GM23338 (cell line): ENCODE results near the gene FAM124B. TPM values are rescaled to one million over a fixed set of nuclear protein-coding genes. Genes with fewer than 3 reads are reported as not detected.

Experiments used
- ATAC-seq: fragments of 200-7000 bp; cut with Tn5 transposase; 3 replicates; pipeline ENCODE4 v1.9.1; 2020
- DNase-seq: peaks from one replicate; pipeline ENCODE4 v3.0.0-alpha.2; 2015; ENCODE audit warnings: low spot score
- H2AFZ ChIP-seq: fragments of 200-600 bp; sonication (generic); 2 replicates; pipeline ENCODE4 v1.8.0; 2016; ENCODE audit warnings: antibody characterized with exemption, mild to moderate bottlenecking, moderate library complexity
- H3F3A ChIP-seq: fragments of 200-600 bp; sonication (generic); replicated peaks from 2 replicates; pipeline ENCODE4 v1.8.0; 2017; ENCODE audit warnings: antibody characterized with exemption, mixed run types, low read depth
- H3K27ac ChIP-seq: fragments of 200-600 bp; sonication (generic); 2 replicates; pipeline ENCODE4 v1.6.1; 2016; ENCODE audit warnings: low read depth
- H3K27me3 ChIP-seq: fragments of 200-600 bp; sonication (generic); 2 replicates; pipeline ENCODE4 v1.8.0; 2016; ENCODE audit warnings: mild to moderate bottlenecking, mixed run types, moderate library complexity; ENCODE audit not compliant: insufficient read depth
- H3K36me3 ChIP-seq: fragments of 200-600 bp; sonication (generic); 2 replicates; pipeline ENCODE4 v1.8.0; 2016; ENCODE audit warnings: mild to moderate bottlenecking; ENCODE audit not compliant: insufficient read depth
- H3K4me1 ChIP-seq: fragments of 200-600 bp; sonication (generic); 2 replicates; pipeline ENCODE4 v1.8.0; 2016; ENCODE audit warnings: mild to moderate bottlenecking, moderate library complexity; ENCODE audit not compliant: insufficient read depth
- H3K4me2 ChIP-seq: fragments of 200-600 bp; sonication (generic); 2 replicates; pipeline ENCODE4 v1.7.1; 2017; ENCODE audit warnings: mixed run types
- H3K4me3 ChIP-seq: fragments of 200-600 bp; sonication (generic); 2 replicates; pipeline ENCODE4 v1.6.1; 2016; ENCODE audit warnings: mixed run types
- H3K79me2 ChIP-seq: fragments of 200-600 bp; sonication (generic); replicated peaks from 2 replicates; pipeline ENCODE4 v1.8.0; 2017; ENCODE audit warnings: mild to moderate bottlenecking; ENCODE audit not compliant: insufficient read depth
- H3K9me2 ChIP-seq: fragments of 200-600 bp; sonication (generic); 2 replicates; pipeline ENCODE4 v1.8.0; 2017; ENCODE audit not compliant: insufficient read depth
- H4K20me1 ChIP-seq: fragments of 200-600 bp; sonication (generic); replicated peaks from 2 replicates; pipeline ENCODE4 v1.8.0; 2017; ENCODE audit warnings: mild to moderate bottlenecking; ENCODE audit not compliant: insufficient read depth
- H3K27ac Mint-ChIP-seq: 2 replicates; pipeline ENCODE4 v1.8.0; 2020; ENCODE audit warnings: inconsistent platforms, mild to moderate bottlenecking, moderate library complexity, mixed read lengths
- H3K27me3 Mint-ChIP-seq: 3 replicates; pipeline ENCODE4 v1.8.0; 2022; ENCODE audit warnings: low read depth, mild to moderate bottlenecking, moderate library complexity, mixed read lengths, inconsistent platforms; ENCODE audit not compliant: insufficient read depth, poor library complexity
- H3K36me3 Mint-ChIP-seq: 3 replicates; pipeline ENCODE4 v1.8.0; 2021; ENCODE audit warnings: low read depth, mild to moderate bottlenecking, inconsistent platforms, moderate library complexity, mixed read lengths
- H3K4me1 Mint-ChIP-seq: 3 replicates; pipeline ENCODE4 v1.8.0; 2020; ENCODE audit warnings: mild to moderate bottlenecking, inconsistent platforms, mixed read lengths
- H3K4me3 Mint-ChIP-seq: 3 replicates; pipeline ENCODE4 v1.8.0; 2021; ENCODE audit warnings: moderate library complexity, mild to moderate bottlenecking, inconsistent platforms, mixed read lengths
- H3K9me3 Mint-ChIP-seq: 3 replicates; pipeline ENCODE4 v1.8.0; 2020; ENCODE audit warnings: moderate library complexity, mild to moderate bottlenecking, inconsistent platforms, mixed read lengths
- EZH2 ChIP-seq: fragments of 200-600 bp; sonication (generic); IDR thresholded peaks from one replicate; pipeline ENCODE4 v1.8.0; 2017; ENCODE audit warnings: antibody characterized with exemption, mild to moderate bottlenecking, low read depth; ENCODE audit not compliant: unreplicated experiment
- EZH2phosphoT487 ChIP-seq: fragments of 200-600 bp; sonication (generic); IDR thresholded peaks from one replicate; pipeline ENCODE4 v1.8.1; 2018; ENCODE audit warnings: antibody characterized with exemption; ENCODE audit not compliant: unreplicated experiment
- NANOG ChIP-seq: IDR thresholded peaks from 2 replicates; pipeline ENCODE4 v1.6.1; 2016; ENCODE audit warnings: antibody characterized with exemption, borderline replicate concordance
- POLR2AphosphoS5 ChIP-seq: IDR thresholded peaks from 2 replicates; pipeline ENCODE4 v1.6.1; 2016; ENCODE audit warnings: antibody characterized with exemption, low read depth
- STAT1 ChIP-seq: IDR thresholded peaks from one replicate; pipeline ENCODE4 v1.6.1; 2016; ENCODE audit warnings: antibody characterized with exemption; ENCODE audit not compliant: unreplicated experiment
- ZNF114 ChIP-seq: fragments of 250-450 bp; sonication (Bioruptor Pico); IDR thresholded peaks from 2 replicates; pipeline ENCODE4 v1.5.0; 2020; ENCODE audit warnings: mild to moderate bottlenecking, moderate library complexity
- polyA plus RNA-seq: library from polyadenylated mRNA; unstranded; fragments of >200 nt; fragmentation: Nextera tagmentation; extraction: Ambion mirVana; gene quantifications from 2 replicates; pipeline ENCODE4 v1.2.1, GENCODE V29; 2016
- total RNA-seq: library from RNA; depleted of rRNA; stranded (reverse); fragments of >200 nt; shearing (Covaris generic); gene quantifications from 2 replicates; pipeline ENCODE4 v1.2.3, GENCODE V29; 2014
- TF ChIP-seq, protein P1 (sequence below): fragments of 250-450 bp; sonication (Bioruptor Pico); IDR thresholded peaks from 2 replicates; pipeline ENCODE4 v1.5.0; 2020; ENCODE audit warnings: mild to moderate bottlenecking, moderate library complexity
- TF ChIP-seq, protein P2 (sequence below): IDR thresholded peaks from one replicate; pipeline ENCODE4 v1.6.1; 2018; ENCODE audit warnings: antibody characterized with exemption; ENCODE audit not compliant: unreplicated experiment
- TF ChIP-seq, protein P3 (sequence below): IDR thresholded peaks from 2 replicates; pipeline ENCODE4 v1.6.1; 2016; ENCODE audit warnings: antibody characterized with exemption

FAM124B gene
- total and polyA plus RNA-seq, 2 experiments from 2014 or later: 3.0 to 6.9 TPM

DNA sequence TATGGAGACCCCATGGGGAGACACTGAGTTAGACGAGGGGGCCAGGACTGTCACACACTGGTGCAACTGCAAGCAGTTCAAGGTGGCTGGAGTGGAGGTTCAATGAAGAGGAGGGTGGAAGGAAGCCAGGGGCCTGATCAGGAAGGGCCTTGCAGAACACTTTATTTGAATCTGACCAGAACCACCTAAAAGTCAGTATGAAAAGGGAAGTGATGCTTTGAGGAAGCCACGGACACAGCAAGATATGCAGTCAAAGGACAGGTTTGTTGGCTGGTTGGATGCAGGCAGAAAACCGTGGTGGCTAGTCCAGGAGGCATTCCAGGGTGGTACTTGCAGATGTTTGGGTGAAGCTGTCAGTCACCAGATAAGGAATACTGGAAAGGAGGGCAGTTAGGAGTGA, 3.5 kb upstream of the FAM124B start (continued):
- TF ChIP-seq, protein P1, sequence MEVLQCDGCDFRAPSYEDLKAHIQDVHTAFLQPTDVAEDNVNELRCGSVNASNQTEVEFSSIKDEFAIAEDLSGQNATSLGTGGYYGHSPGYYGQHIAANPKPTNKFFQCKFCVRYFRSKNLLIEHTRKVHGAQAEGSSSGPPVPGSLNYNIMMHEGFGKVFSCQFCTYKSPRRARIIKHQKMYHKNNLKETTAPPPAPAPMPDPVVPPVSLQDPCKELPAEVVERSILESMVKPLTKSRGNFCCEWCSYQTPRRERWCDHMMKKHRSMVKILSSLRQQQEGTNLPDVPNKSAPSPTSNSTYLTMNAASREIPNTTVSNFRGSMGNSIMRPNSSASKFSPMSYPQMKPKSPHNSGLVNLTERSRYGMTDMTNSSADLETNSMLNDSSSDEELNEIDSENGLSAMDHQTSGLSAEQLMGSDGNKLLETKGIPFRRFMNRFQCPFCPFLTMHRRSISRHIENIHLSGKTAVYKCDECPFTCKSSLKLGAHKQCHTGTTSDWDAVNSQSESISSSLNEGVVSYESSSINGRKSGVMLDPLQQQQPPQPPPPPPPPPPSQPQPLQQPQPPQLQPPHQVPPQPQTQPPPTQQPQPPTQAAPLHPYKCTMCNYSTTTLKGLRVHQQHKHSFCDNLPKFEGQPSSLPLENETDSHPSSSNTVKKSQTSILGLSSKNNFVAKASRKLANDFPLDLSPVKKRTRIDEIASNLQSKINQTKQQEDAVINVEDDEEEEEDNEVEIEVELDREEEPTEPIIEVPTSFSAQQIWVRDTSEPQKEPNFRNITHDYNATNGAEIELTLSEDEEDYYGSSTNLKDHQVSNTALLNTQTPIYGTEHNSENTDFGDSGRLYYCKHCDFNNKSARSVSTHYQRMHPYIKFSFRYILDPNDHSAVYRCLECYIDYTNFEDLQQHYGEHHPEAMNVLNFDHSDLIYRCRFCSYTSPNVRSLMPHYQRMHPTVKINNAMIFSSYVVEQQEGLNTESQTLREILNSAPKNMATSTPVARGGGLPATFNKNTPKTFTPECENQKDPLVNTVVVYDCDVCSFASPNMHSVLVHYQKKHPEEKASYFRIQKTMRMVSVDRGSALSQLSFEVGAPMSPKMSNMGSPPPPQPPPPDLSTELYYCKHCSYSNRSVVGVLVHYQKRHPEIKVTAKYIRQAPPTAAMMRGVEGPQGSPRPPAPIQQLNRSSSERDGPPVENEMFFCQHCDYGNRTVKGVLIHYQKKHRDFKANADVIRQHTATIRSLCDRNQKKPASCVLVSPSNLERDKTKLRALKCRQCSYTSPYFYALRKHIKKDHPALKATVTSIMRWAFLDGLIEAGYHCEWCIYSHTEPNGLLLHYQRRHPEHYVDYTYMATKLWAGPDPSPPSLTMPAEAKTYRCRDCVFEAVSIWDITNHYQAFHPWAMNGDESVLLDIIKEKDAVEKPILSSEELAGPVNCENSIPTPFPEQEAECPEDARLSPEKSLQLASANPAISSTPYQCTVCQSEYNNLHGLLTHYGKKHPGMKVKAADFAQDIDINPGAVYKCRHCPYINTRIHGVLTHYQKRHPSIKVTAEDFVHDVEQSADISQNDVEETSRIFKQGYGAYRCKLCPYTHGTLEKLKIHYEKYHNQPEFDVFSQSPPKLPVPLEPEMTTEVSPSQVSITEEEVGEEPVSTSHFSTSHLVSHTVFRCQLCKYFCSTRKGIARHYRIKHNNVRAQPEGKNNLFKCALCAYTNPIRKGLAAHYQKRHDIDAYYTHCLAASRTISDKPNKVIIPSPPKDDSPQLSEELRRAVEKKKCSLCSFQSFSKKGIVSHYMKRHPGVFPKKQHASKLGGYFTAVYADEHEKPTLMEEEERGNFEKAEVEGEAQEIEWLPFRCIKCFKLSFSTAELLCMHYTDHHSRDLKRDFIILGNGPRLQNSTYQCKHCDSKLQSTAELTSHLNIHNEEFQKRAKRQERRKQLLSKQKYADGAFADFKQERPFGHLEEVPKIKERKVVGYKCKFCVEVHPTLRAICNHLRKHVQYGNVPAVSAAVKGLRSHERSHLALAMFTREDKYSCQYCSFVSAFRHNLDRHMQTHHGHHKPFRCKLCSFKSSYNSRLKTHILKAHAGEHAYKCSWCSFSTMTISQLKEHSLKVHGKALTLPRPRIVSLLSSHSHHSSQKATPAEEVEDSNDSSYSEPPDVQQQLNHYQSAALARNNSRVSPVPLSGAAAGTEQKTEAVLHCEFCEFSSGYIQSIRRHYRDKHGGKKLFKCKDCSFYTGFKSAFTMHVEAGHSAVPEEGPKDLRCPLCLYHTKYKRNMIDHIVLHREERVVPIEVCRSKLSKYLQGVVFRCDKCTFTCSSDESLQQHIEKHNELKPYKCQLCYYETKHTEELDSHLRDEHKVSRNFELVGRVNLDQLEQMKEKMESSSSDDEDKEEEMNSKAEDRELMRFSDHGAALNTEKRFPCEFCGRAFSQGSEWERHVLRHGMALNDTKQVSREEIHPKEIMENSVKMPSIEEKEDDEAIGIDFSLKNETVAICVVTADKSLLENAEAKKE (CRISPR knock-in tag): no peak
- TF ChIP-seq, protein P2, sequence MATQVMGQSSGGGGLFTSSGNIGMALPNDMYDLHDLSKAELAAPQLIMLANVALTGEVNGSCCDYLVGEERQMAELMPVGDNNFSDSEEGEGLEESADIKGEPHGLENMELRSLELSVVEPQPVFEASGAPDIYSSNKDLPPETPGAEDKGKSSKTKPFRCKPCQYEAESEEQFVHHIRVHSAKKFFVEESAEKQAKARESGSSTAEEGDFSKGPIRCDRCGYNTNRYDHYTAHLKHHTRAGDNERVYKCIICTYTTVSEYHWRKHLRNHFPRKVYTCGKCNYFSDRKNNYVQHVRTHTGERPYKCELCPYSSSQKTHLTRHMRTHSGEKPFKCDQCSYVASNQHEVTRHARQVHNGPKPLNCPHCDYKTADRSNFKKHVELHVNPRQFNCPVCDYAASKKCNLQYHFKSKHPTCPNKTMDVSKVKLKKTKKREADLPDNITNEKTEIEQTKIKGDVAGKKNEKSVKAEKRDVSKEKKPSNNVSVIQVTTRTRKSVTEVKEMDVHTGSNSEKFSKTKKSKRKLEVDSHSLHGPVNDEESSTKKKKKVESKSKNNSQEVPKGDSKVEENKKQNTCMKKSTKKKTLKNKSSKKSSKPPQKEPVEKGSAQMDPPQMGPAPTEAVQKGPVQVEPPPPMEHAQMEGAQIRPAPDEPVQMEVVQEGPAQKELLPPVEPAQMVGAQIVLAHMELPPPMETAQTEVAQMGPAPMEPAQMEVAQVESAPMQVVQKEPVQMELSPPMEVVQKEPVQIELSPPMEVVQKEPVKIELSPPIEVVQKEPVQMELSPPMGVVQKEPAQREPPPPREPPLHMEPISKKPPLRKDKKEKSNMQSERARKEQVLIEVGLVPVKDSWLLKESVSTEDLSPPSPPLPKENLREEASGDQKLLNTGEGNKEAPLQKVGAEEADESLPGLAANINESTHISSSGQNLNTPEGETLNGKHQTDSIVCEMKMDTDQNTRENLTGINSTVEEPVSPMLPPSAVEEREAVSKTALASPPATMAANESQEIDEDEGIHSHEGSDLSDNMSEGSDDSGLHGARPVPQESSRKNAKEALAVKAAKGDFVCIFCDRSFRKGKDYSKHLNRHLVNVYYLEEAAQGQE: no peak
- no peak for TF ChIP-seq POLR2AphosphoS5
- TF ChIP-seq, protein P3, sequence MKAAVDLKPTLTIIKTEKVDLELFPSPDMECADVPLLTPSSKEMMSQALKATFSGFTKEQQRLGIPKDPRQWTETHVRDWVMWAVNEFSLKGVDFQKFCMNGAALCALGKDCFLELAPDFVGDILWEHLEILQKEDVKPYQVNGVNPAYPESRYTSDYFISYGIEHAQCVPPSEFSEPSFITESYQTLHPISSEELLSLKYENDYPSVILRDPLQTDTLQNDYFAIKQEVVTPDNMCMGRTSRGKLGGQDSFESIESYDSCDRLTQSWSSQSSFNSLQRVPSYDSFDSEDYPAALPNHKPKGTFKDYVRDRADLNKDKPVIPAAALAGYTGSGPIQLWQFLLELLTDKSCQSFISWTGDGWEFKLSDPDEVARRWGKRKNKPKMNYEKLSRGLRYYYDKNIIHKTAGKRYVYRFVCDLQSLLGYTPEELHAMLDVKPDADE: no peak

DNA sequence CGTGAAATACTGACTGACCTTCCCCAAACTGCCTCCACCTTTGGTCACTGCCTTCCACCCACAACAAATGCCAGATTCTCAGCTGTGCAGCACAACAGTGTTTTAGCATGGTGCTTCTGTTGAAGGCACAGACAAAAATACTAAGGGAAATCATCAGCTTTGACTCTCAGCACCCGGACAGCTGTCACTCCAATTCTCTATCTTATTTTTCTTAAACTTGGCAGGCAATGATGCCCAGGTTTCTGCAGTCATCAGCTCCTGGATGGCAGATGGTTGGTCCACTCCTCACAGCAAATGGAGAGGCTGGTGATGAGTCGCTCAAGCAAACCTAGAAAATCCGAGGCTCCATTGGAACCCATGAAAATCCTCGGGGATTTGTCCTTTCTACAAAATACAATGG, 2.9 kb upstream of the FAM124B start:
- no peak overlapping the region for H3K4me2 ChIP-seq
- no peaks in the 10 kb centered on the region for H3F3A ChIP-seq
- DNase-seq: no peak
- H4K20me1 ChIP-seq: no peaks in the 10 kb centered on the region
- no peak overlapping the region for H2AFZ ChIP-seq
- Mint-ChIP-seq H3K4me1 (peaks cover 1% of the 10 kb centered on the region; the same call in 2 of the 3 replicates), H3K36me3 (peaks cover 12% of the 10 kb centered on the region; the same call in 2 of the 3 replicates), H3K27ac (no peak overlapping the region), H3K9me3 (peaks cover 9% of the 10 kb centered on the region), H3K4me3 (no peak overlapping the region), H3K27me3 (no peaks in the 10 kb centered on the region)
- no peak overlapping the region for H3K27ac ChIP-seq
- no peaks in the 10 kb centered on the region for H3K36me3 ChIP-seq
- H3K4me3 ChIP-seq: no peak overlapping the region
- no peaks in the 10 kb centered on the region for H3K27me3 ChIP-seq
- H3K4me1 ChIP-seq: peaks cover 4% of the 10 kb centered on the region
- no peak for ATAC-seq
- no peaks in the 10 kb centered on the region for H3K9me2 ChIP-seq
- H3K79me2 ChIP-seq: no peaks in the 10 kb centered on the region
- TF ChIP-seq ZNF114 (no peak), EZH2 (no peak), EZH2phosphoT487 (no peak), POLR2AphosphoS5 (no peak), NANOG (no peak), STAT1 (no peak)
- TF ChIP-seq, protein P2: no peak
- TF ChIP-seq, protein P3: no peak
